Breast epithelium (tissue), 4 donors: Measurements from ENCODE around the gene CDH23. TPM values are rescaled to one million over a fixed set of nuclear protein-coding genes. Genes with fewer than 3 reads are reported as not detected.
A peak's percentile ranks its signal among the peaks of the same experiment; 100 is the strongest.

Source experiments
- DNase-seq, 2 donors: peaks; one replicate each; pipeline ENCODE4 v3.0.0-alpha.2; 2019; ENCODE audit warnings: low spot score in 2 of 2
- H3K27ac ChIP-seq, 2 donors: fragments of 200-600 bp; sonication (generic) in 1 of 2; one replicate each; pipeline ENCODE4 v1.5.1; 2016 to 2019; ENCODE audit warnings: mild to moderate bottlenecking in 1 of 2
- H3K27me3 ChIP-seq, 2 donors: fragments of 200-600 bp; sonication (generic) in 1 of 2; one replicate each; pipeline versions ENCODE4 v1.5.1 to v1.6.0; 2017 to 2019; ENCODE audit warnings: control low read depth in 1 of 2, mild to moderate bottlenecking in 1 of 2
- H3K36me3 ChIP-seq: fragments of 200-600 bp; one replicate; pipeline ENCODE4 v1.5.1; 2019
- H3K4me1 ChIP-seq, 2 donors: fragments of 200-600 bp; sonication (generic); one replicate each; pipeline ENCODE4 v1.5.1; 2016 to 2019; ENCODE audit warnings: control low read depth in 1 of 2
- H3K4me3 ChIP-seq, 3 donors: fragments of 200-600 bp; sonication (generic); 1 replicate in 2 of 3; 2 replicates in 1 of 3; pipeline ENCODE4 v1.5.1; 2016 to 2019; ENCODE audit warnings: mild to moderate bottlenecking in 3 of 3, moderate library complexity in 2 of 3
- H3K9me3 ChIP-seq, 2 donors: fragments of 200-600 bp; sonication (generic) in 1 of 2; one replicate each; pipeline ENCODE4 v1.5.1; 2016 to 2019; ENCODE audit warnings: control low read depth in 1 of 2
- POLR2A ChIP-seq: fragments of 450-650 bp; IDR thresholded peaks from one replicate; pipeline ENCODE4 v1.6.1; 2016; ENCODE audit warnings: antibody characterized with exemption, mild to moderate bottlenecking, moderate library complexity
- POLR2AphosphoS5 ChIP-seq, 3 donors: sonication (generic); formaldehyde crosslinking; IDR thresholded peaks; one replicate each; pipeline ENCODE4 v1.6.1; 2017; ENCODE audit warnings: antibody characterized with exemption in 3 of 3
- intact Hi-C: fragments of 100-400 bp; cut with DNase I; formaldehyde crosslinking; loops from one replicate; pipeline ENCODE4 v1.15.1; 2023; ENCODE audit warnings: low total_unique reads
- total RNA-seq, 3 donors: library from RNA; depleted of rRNA; stranded (reverse); fragments of >200 nt; gene quantifications; one replicate each; pipeline ENCODE4 v1.1.0, GENCODE V29; 2016
- TF ChIP-seq, protein P1 (sequence below), 3 donors: fragments of 450-650 bp; IDR thresholded peaks; one replicate each; pipeline ENCODE4 v1.5.1; 2016 to 2017; ENCODE audit warnings: antibody characterized with exemption in 3 of 3, mild to moderate bottlenecking in 3 of 3, moderate library complexity in 3 of 3

Gene CDH23
- total RNA-seq, 3 donors from 2014 or later, result 8.5 to 13.8 (median 11.6) TPM

DNA sequence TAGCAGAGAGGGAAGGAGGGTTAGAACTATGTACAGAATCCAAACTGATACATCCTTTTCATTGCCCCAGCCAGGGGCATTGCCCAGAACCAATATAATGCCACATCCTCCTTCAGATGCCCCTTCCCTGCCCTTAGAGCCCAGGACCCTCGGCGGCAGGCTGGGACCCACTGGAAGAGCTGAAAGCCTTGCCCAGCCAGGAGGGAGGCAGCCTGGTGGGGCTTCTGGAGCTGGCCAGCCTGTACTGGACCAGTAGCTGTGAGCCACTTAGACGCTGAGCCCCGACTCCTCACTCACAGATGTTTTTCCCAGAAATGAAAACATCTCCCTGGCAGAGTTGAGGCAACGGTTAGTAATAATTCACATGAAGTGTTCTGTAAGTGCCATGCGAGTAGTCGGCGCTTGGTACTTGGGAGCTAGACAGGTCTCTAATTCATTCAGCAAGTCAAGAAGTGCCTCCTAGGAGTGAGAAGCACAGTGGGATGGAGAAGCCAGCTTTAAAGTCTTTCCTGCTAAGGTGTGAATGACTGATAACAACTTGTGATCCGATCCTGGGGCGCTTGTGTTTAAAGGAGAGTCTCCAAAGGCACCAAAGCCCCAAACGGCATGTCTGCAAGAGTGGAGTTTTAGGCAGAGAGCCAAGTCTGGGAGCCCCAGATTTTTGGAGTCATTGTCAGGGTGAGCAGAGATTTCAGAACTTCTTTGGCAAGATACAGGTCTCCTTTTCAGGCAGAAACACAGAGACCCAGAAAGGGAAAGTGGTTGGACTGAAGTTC is 366.8 kb downstream of the CDH23 start:
- H3K4me1 ChIP-seq, result peaks cover 7 to 23% of the 10 kb centered on the region in 2 donors
- H3K4me3 ChIP-seq, result peak overlapping the region in 1 of 3 donors; percentile 6
- H3K27me3 ChIP-seq, result no peaks in the 10 kb centered on the region
- no peaks in the 10 kb centered on the region for H3K36me3 ChIP-seq
- H3K27ac ChIP-seq, result peak overlapping the region in 1 of 2 donors; percentile 94
- intact Hi-C loops, result no loop called here
- DNase-seq, result no peak
- TF ChIP-seq, protein P1, sequence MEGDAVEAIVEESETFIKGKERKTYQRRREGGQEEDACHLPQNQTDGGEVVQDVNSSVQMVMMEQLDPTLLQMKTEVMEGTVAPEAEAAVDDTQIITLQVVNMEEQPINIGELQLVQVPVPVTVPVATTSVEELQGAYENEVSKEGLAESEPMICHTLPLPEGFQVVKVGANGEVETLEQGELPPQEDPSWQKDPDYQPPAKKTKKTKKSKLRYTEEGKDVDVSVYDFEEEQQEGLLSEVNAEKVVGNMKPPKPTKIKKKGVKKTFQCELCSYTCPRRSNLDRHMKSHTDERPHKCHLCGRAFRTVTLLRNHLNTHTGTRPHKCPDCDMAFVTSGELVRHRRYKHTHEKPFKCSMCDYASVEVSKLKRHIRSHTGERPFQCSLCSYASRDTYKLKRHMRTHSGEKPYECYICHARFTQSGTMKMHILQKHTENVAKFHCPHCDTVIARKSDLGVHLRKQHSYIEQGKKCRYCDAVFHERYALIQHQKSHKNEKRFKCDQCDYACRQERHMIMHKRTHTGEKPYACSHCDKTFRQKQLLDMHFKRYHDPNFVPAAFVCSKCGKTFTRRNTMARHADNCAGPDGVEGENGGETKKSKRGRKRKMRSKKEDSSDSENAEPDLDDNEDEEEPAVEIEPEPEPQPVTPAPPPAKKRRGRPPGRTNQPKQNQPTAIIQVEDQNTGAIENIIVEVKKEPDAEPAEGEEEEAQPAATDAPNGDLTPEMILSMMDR (IDR thresholded peaks at IDR 0.05), result no peak
- TF ChIP-seq POLR2A (no peak), POLR2AphosphoS5 (IDR thresholded peaks at IDR 0.05) (no peak)
- H3K9me3 ChIP-seq, result no peaks in the 10 kb centered on the region

GRCh38 chr10:71765176-71765904 is 368.6 kb downstream of the CDH23 start:
- no peak for DNase-seq
- intact Hi-C loops, result no loop called here
- peak overlapping the region; percentile 82 to 94 for H3K27ac ChIP-seq
- H3K36me3 ChIP-seq, result no peaks in the 10 kb centered on the region
- H3K4me1 ChIP-seq, result peaks cover 7 to 23% of the 10 kb centered on the region in 2 donors
- no peak overlapping the region for H3K4me3 ChIP-seq
- no peaks in the 10 kb centered on the region for H3K27me3 ChIP-seq
- H3K9me3 ChIP-seq, result no peaks in the 10 kb centered on the region
- no peak for TF ChIP-seq POLR2AphosphoS5 (IDR thresholded peaks at IDR 0.05)
- TF ChIP-seq, protein P1 (IDR thresholded peaks at IDR 0.05), result no peak
- TF ChIP-seq POLR2A, result no peak

GRCh38 chr10:71765906-71766716 is 369.4 kb downstream of the CDH23 start:
- DNase-seq, result no peak
- no peaks in the 10 kb centered on the region for H3K27me3 ChIP-seq
- H3K4me3 ChIP-seq, result peak overlapping the region in 1 of 3 donors; percentile 45
- peaks cover 7 to 23% of the 10 kb centered on the region in 2 donors for H3K4me1 ChIP-seq
- no peaks in the 10 kb centered on the region for H3K36me3 ChIP-seq
- intact Hi-C loops, result no loop called here
- peak overlapping the region; percentile 82 to 94 for H3K27ac ChIP-seq
- no peaks in the 10 kb centered on the region for H3K9me3 ChIP-seq
- TF ChIP-seq POLR2AphosphoS5 (IDR thresholded peaks at IDR 0.05), result no peak
- TF ChIP-seq POLR2A, result no peak

GRCh38 chr10:71766717-71767419 is 370.1 kb downstream of the CDH23 start:
- TF ChIP-seq, protein P1 (IDR thresholded peaks at IDR 0.05), result no peak
- TF ChIP-seq POLR2A (no peak), POLR2AphosphoS5 (IDR thresholded peaks at IDR 0.05) (peak in 2 of 3 donors; percentile 63 to 68)
- no peaks in the 10 kb centered on the region for H3K9me3 ChIP-seq
- peaks cover 7 to 23% of the 10 kb centered on the region in 2 donors for H3K4me1 ChIP-seq
- H3K36me3 ChIP-seq, result no peaks in the 10 kb centered on the region
- DNase-seq, result peak in 1 of 2 donors; percentile 84
- H3K27me3 ChIP-seq, result no peaks in the 10 kb centered on the region
- H3K27ac ChIP-seq, result peak overlapping the region; percentile 82 to 94
- intact Hi-C loops, result no loop called here
- H3K4me3 ChIP-seq, result peak overlapping the region in 1 of 3 donors; percentile 45
